ENCODE measurements around the gene ECSIT.

Gene ECSIT

DNA sequence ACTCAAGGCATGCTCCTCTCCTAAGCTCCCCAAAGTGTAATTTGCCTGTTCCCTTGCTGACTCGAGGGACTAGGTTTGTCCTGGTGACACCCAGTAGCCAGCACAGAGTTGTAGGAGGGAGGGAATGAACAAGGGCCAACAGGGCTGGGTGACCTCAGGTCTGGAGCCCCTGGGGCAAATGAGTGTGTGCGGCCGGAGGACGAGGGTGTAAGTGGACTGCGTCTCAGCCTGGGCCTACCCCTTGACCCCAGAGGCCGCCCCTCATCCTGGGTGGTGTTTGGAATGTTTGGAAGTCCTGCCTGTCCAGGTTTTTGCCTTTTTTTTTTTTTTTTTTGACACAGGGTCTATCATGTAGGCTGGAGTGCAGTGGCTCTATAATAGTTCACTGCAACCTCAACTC lies 22.0 kb downstream of the ECSIT start:
- FAIRE-seq (no peak), DNase-seq (ENCODE audit: insufficient read length, low spot score) (peak; percentile 13)
- TF ChIP-seq, protein P1, sequence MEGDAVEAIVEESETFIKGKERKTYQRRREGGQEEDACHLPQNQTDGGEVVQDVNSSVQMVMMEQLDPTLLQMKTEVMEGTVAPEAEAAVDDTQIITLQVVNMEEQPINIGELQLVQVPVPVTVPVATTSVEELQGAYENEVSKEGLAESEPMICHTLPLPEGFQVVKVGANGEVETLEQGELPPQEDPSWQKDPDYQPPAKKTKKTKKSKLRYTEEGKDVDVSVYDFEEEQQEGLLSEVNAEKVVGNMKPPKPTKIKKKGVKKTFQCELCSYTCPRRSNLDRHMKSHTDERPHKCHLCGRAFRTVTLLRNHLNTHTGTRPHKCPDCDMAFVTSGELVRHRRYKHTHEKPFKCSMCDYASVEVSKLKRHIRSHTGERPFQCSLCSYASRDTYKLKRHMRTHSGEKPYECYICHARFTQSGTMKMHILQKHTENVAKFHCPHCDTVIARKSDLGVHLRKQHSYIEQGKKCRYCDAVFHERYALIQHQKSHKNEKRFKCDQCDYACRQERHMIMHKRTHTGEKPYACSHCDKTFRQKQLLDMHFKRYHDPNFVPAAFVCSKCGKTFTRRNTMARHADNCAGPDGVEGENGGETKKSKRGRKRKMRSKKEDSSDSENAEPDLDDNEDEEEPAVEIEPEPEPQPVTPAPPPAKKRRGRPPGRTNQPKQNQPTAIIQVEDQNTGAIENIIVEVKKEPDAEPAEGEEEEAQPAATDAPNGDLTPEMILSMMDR (IDR thresholded peaks at IDR 0.05; ENCODE audit: insufficient read depth, missing control alignments) = no peak

DNA sequence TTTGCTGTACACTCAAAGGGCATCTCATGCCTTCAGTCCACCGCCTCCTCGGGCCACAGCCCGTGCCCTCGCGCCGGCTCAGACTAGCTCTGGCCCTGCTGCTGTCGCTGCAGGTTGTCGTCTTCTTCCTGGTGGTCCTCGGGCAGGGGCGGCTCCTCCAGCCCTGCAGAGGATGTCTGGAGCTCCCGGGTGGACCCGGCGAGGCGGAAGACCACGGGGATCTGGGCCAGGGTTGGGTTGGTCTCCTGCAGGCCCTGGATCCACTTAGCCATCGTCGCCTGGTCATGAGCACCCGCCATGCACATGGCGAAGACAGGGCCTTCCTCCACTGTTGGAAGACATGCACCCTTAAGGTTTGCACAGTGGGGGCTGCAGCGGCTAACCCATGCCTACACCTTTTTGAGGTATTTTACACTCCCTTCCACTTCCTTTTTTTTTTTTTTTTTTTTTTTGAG lies 22.8 kb downstream of the ECSIT start:
- FAIRE-seq (no peak), DNase-seq (ENCODE audit: insufficient read length, low spot score) (no peak)
- TF ChIP-seq, protein P1 (IDR thresholded peaks at IDR 0.05; ENCODE audit: insufficient read depth, missing control alignments) = no peak

DNA sequence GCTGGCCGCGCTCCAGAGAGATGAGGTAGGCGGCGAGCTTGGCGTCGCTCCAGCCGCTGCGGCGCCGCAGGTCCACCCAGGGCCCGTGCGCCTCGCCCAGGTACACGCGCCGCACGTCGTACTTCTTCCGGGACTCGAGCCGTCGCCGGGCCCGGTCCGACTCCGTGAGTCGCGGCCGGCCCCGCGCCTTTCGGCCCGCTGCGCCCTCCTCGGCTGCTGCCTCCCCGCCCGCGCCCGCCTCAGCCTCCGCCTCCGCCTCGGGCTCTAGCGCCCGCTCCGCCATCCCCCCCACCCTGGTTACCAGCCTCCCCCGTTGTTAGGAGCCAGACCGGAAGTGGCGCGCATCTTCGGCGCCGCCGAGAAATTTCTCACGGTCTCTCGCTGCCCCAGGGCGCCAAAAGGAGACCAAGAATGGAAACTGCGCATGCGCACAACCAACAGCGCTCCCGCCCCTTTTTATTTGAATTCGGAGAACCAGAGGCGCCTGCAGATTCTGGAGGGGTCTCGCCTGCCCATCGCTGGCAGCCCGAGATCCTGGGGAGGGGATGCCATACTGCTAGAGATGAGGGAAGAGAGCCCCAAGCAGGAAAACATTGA lies 23.3 kb downstream of the ECSIT start, which contains the start of gene ZNF653:
Gene ZNF653 (minus strand): TSS at position 336 of the 597 bp plus-strand sequence. CDS start 53 bp downstream, at position 283.
- TF ChIP-seq, protein P1 (IDR thresholded peaks at IDR 0.05; ENCODE audit: insufficient read depth, missing control alignments) = no peak
- FAIRE-seq = no peak

DNA sequence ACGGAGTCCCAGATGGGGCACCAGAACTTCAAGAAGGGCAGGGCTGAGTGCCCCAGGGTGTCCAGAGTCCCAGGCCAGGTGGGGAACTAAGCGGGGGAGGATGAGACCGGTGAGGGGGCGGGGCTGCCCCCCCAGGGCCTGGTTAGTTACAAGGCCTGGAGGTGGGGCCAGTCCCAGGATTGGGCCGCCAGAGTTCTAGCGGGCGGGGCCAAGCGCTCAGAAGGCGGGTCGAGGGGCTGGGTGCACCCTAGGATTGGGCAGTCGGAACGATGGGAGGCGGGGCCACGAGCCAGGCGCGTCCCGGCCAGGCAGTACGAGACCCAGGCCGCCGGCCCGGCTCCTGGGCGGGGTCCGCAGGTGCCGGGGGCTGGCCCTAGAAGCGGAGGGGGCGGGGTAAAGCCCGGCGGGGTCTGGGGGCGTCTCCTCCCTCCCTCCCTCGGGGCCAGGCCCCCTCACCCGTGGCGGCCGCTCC lies 23.9 kb downstream of the ECSIT start:
- FAIRE-seq (no peak), DNase-seq (ENCODE audit: insufficient read length, low spot score) (peak; percentile 97)
- TF ChIP-seq, protein P1 (IDR thresholded peaks at IDR 0.05; ENCODE audit: insufficient read depth, missing control alignments) = no peak

More for the DNA sequence above, 23.3 kb downstream of the ECSIT start, which contains the start of gene ZNF653:
- DNase-seq (ENCODE audit: insufficient read length, low spot score) = peak; percentile 98

DNA sequence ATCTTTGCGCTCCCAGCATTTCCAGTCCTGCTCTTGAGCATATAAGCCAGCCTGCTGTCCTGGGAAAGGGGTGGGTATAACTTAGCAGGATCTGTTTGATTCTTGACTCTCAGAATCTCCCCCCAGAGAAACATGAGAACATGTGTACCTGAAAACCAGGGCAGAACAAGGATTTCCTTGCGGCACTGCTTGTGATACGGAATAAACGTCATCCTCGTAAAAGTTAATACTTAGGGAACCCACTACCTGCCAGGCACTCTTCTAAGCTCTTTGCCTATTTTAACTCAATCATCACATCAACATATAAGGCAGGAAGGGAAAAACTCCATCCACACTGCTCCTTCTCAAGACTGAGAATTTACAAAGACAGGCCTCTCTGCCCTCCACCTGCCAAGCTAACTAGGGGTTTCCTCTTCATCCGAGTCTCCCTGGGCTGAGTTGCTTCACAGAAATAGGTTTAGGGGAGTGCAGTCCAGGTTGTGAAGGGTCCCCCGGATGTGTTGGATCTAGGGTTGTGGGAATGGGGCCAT lies 24.4 kb downstream of the ECSIT start:
- DNase-seq (ENCODE audit: insufficient read length, low spot score) (peak; percentile 16), FAIRE-seq (no peak)
- TF ChIP-seq, protein P1 (IDR thresholded peaks at IDR 0.05; ENCODE audit: insufficient read depth, missing control alignments) = no peak

DNA sequence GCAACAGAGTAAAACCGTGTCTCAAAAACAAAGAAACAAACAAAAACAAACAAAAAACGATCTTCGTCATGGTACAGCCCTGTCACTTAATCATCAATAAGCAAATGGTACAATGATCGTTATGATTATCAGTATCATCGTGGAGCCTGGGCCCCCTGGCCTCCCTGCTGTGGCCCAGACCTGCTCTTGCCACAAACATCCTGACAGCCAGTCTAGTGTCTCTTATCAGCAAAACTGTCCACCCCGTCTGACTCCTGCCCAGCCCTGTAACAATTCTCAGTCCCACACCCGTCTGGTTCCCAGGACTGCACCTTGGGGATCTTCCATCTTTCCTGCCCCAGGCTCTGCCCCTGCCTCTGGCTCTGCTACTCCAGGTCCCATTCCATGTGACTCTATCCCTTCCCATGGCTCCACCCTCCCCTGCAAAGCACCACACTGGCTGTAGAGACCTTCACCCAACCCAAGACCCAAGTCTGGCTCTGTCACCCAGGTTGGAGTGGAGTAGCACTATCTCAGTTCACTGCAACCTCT lies 29.0 kb downstream of the ECSIT start:
- no peak for FAIRE-seq
- TF ChIP-seq, protein P1 (IDR thresholded peaks at IDR 0.05; ENCODE audit: insufficient read depth, missing control alignments) = no peak
- DNase-seq (ENCODE audit: insufficient read length, low spot score) = no peak
